OCI-LY7 (cell line): ENCODE results near the gene STK38L. TPM values are rescaled to one million over a fixed set of nuclear protein-coding genes. Genes with fewer than 3 reads are reported as not detected.

Experiments used
- BruUV-seq: library from RNA; stranded (reverse); fragments of 400-500 nt; replicated peaks from 2 replicates; lab custom pipeline; 2021; lab: Mats Ljungman, UMichigan
- CTCF ChIA-PET: fragments of 300-600 bp; sonication (Branson Sonifier 250); formaldehyde crosslinking; loops from one replicate; lab custom pipeline; 2022; ENCODE audit warnings: antibody characterized with exemption; ENCODE audit not compliant: unreplicated experiment; lab: Charles Lee
- POLR2A ChIA-PET: fragments of 300-600 bp; sonication (Branson Sonifier 250); formaldehyde crosslinking; loops from one replicate; lab custom pipeline; 2022; ENCODE audit warnings: antibody characterized with exemption; lab: Charles Lee
- DNase-seq: peaks from one replicate; pipeline ENCODE4 v3.0.0-alpha.2; 2015; ENCODE audit warnings: low spot score
- H2AFZ ChIP-seq: fragments of 200-600 bp; sonication (generic), shearing (Covaris generic); 2 replicates; pipeline ENCODE4 v1.6.1; 2014; ENCODE audit warnings: mild to moderate bottlenecking, antibody characterized with exemption, low read length, moderate library complexity
- H3K27ac ChIP-seq: fragments of 200-600 bp; sonication (generic); 2 replicates; pipeline ENCODE4 v1.5.1; 2014; ENCODE audit warnings: mixed run types, low read depth, mild to moderate bottlenecking, moderate library complexity, low read length, inconsistent platforms; ENCODE audit not compliant: poor library complexity, severe bottlenecking
- H3K36me3 ChIP-seq: fragments of 200-600 bp; sonication (generic); 2 replicates; pipeline ENCODE4 v1.6.1; 2014; ENCODE audit warnings: mild to moderate bottlenecking, antibody characterized with exemption, low read length, moderate library complexity, mixed read lengths; ENCODE audit not compliant: insufficient read depth
- H3K4me1 ChIP-seq: fragments of 200-600 bp; sonication (generic); 2 replicates; pipeline ENCODE4 v1.5.1; 2014; ENCODE audit warnings: mild to moderate bottlenecking, low read length; ENCODE audit not compliant: insufficient read depth, poor library complexity, severe bottlenecking
- H3K4me2 ChIP-seq: fragments of 200-600 bp; sonication (generic); 2 replicates; pipeline ENCODE4 v1.6.1; 2014; ENCODE audit warnings: mild to moderate bottlenecking, low read length
- H3K4me3 ChIP-seq: fragments of 200-600 bp; sonication (generic); 2 replicates; pipeline ENCODE4 v1.5.1; 2014; ENCODE audit warnings: mild to moderate bottlenecking, low read depth, low read length; ENCODE audit not compliant: poor library complexity, severe bottlenecking
- H3K79me2 ChIP-seq: fragments of 200-600 bp; sonication (generic); 2 replicates; pipeline ENCODE4 v1.6.1; 2016; ENCODE audit warnings: low read depth, mild to moderate bottlenecking, low read length, moderate library complexity, mixed read lengths; ENCODE audit not compliant: insufficient read depth
- H3K9me2 ChIP-seq: fragments of 200-600 bp; sonication (generic); 2 replicates; pipeline ENCODE4 v1.6.1; 2016; ENCODE audit warnings: mild to moderate bottlenecking, low read length, mixed read lengths; ENCODE audit not compliant: insufficient read depth
- H3K9me3 ChIP-seq: fragments of 200-600 bp; sonication (generic); 2 replicates; pipeline ENCODE4 v1.6.1; 2014; ENCODE audit warnings: mild to moderate bottlenecking, mixed run types, low read length, mixed read lengths
- H4K20me1 ChIP-seq: fragments of 200-600 bp; sonication (generic); 2 replicates; pipeline ENCODE4 v1.6.1; 2014; ENCODE audit warnings: mild to moderate bottlenecking, antibody characterized with exemption, low read length, moderate library complexity, mixed read lengths; ENCODE audit not compliant: insufficient read depth
- EZH2phosphoT487 ChIP-seq: fragments of 200-600 bp; sonication (generic); IDR thresholded peaks from 2 replicates; pipeline ENCODE4 v1.6.1; 2018; ENCODE audit warnings: low read depth, borderline replicate concordance, mild to moderate bottlenecking, mixed run types, antibody characterized with exemption, low read length, moderate library complexity, mixed read lengths
- intact Hi-C: fragments of 100-400 bp; cut with micrococcal nuclease; formaldehyde crosslinking; loops from one replicate; pipeline ENCODE4 v1.10.0; 2022; ENCODE audit not compliant: unreplicated experiment
- total RNA-seq, 2 experiments: library from RNA; depleted of rRNA in 1 of 2; stranded (reverse); fragments of >200 nt in 1 of 2; shearing (Covaris generic) in 1 of 2; gene quantifications; 2 replicates each; pipeline ENCODE4 v1.2.3, GENCODE V29; 2014 to 2022
- TF ChIP-seq, protein P1 (sequence below): fragments of 200-600 bp; sonication (generic); conservative IDR thresholded peaks from 2 replicates; pipeline ENCODE4 v1.5.1; 2014; ENCODE audit warnings: mild to moderate bottlenecking, antibody characterized with exemption, low read length, moderate library complexity, mixed read lengths

The STK38L gene
- total RNA-seq, 2 experiments from 2014 or later: 15.2 to 29.9 TPM

DNA sequence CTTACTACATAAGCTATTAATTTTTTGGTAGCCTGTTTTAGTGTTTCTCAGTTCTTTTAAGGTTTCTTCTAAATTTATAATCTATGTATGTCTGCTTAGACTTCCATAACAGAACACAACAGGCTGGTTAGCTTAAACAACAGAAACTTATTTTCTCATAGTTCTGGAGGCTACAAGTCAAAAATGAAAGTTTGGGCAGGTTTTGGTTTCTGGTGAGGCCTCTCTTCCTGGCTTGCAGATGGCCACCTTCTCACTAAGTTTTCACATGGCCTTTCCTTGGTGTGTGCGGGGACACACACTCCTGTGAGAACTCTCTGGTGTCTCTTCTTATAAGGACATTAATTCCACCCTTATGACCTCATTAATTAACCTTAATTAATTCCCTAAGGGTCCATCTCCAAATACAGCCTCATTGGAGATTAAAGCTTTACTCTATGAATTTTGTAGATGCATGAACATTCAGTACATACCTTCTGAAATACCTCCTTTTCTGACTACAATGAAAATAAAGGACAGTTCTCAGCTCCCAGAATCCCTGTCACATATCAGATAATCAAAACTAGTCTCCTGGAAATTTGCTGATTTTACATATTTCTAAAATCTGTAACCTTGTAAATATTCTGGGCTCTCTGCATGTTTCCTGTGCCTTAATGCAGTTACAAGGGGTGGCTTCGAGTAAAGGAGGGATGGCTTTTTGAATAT is 65.4 kb downstream of the STK38L start:
- Histone ChIP-seq H3K36me3 (peaks cover 7% of the 10 kb centered on the region; the same call in 1 of the 2 replicates), H3K27ac (no peak overlapping the region), H3K4me3 (no peak overlapping the region), H3K9me2 (no peaks in the 10 kb centered on the region), H3K79me2 (no peaks in the 10 kb centered on the region), H3K9me3 (no peaks in the 10 kb centered on the region), H3K4me1 (no peaks in the 10 kb centered on the region), H3K4me2 (no peak overlapping the region), H2AFZ (no peak overlapping the region), H4K20me1 (no peaks in the 10 kb centered on the region)
- CTCF ChIA-PET: no interaction called here
- BruUV-seq: no TSS peak
- POLR2A ChIA-PET: interaction anchor here (0.6 to 1.2 kb wide), 2 partner anchors 12 to 247 kb away, joined by 3 read pairs; no protein-coding TSS in a partner anchor
- intact Hi-C loops: loop anchor here (5.0 to 10.0 kb wide), 3 partner anchors 87 to 475 kb away; partner anchors contain the start of gene ITPR2
- TF ChIP-seq, protein P1, sequence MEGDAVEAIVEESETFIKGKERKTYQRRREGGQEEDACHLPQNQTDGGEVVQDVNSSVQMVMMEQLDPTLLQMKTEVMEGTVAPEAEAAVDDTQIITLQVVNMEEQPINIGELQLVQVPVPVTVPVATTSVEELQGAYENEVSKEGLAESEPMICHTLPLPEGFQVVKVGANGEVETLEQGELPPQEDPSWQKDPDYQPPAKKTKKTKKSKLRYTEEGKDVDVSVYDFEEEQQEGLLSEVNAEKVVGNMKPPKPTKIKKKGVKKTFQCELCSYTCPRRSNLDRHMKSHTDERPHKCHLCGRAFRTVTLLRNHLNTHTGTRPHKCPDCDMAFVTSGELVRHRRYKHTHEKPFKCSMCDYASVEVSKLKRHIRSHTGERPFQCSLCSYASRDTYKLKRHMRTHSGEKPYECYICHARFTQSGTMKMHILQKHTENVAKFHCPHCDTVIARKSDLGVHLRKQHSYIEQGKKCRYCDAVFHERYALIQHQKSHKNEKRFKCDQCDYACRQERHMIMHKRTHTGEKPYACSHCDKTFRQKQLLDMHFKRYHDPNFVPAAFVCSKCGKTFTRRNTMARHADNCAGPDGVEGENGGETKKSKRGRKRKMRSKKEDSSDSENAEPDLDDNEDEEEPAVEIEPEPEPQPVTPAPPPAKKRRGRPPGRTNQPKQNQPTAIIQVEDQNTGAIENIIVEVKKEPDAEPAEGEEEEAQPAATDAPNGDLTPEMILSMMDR: no peak
- no peak for TF ChIP-seq EZH2phosphoT487
- no peak for DNase-seq

DNA sequence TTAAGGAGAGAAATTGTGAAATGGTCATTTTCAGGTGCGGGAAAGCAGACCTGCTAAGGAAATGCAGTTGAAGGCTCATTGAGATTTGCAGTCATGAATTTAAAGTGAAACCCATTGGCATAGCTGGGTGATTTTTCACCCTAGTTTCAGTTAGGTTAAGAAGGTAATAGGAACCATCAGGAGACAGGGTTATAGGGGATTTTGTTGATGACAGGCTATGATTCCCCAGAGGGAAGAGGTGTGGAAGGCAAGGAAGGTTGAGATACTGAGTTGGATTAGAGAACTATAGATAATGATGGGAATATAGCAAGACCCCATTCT is 65.9 kb downstream of the STK38L start:
- Histone ChIP-seq H3K9me2 (no peaks in the 10 kb centered on the region), H3K4me1 (no peaks in the 10 kb centered on the region), H4K20me1 (no peaks in the 10 kb centered on the region), H3K4me3 (no peak overlapping the region), H2AFZ (no peak overlapping the region), H3K79me2 (no peaks in the 10 kb centered on the region), H3K27ac (no peak overlapping the region), H3K4me2 (no peak overlapping the region), H3K36me3 (peaks cover 7% of the 10 kb centered on the region; the same call in 1 of the 2 replicates), H3K9me3 (no peaks in the 10 kb centered on the region)
- POLR2A ChIA-PET: no interaction called here
- TF ChIP-seq EZH2phosphoT487: no peak
- TF ChIP-seq, protein P1: no peak
- intact Hi-C loops: loop anchor here (5.0 to 10.0 kb wide), 3 partner anchors 88 to 475 kb away; partner anchors contain the start of gene ITPR2
- CTCF ChIA-PET: no interaction called here
- no peak for DNase-seq
- no TSS peak for BruUV-seq

DNA sequence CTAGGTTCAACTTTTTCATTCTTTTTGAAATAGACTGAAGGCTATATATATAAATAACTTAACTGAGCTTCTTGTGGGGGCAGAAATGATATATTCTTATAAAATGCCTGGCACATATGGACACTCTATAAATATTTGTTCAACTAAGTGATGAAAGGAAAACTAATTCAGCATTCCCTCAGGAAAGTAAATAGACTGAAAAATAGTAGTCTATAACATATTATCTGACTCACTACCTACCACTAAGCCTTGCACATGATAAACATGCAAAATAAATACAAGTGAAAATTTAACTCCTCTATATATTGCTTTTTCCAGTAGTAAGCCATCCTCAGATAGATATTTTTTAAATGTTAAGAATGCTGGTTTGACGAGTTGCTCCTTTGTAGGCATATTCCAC is 72.9 kb downstream of the STK38L start:
- DNase-seq: no peak
- no peaks in the 10 kb centered on the region for H3K9me2 ChIP-seq

More for the DNA sequence above, 72.9 kb downstream of the STK38L start:
- Histone ChIP-seq H2AFZ (no peak overlapping the region), H3K79me2 (no peaks in the 10 kb centered on the region), H3K4me3 (no peak overlapping the region), H4K20me1 (no peaks in the 10 kb centered on the region), H3K4me2 (no peak overlapping the region), H3K36me3 (peaks cover 4% of the 10 kb centered on the region; the same call in 1 of the 2 replicates), H3K4me1 (no peaks in the 10 kb centered on the region), H3K27ac (no peak overlapping the region), H3K9me3 (no peaks in the 10 kb centered on the region)
- TF ChIP-seq EZH2phosphoT487: no peak
- TF ChIP-seq, protein P1: no peak
- intact Hi-C loops: no loop called here
- ChIA-PET CTCF (no interaction called here), POLR2A (interaction anchor here (0.8 to 2.9 kb wide), 3 partner anchors 11 to 300 kb away, joined by 3 to 8 read pairs (median 7); no protein-coding TSS in a partner anchor)
- BruUV-seq: no TSS peak
